HEK293 (cell line): ENCODE data around the gene PLEKHA6.

ENCODE experiments used
- CTCF ChIA-PET: fragments of 350-600 bp; formaldehyde crosslinking; extraction: SDS; loops from one replicate; lab custom pipeline; 2021; ENCODE audit warnings: antibody characterized with exemption; lab: Yijun Ruan, JAX
- POLR2A ChIA-PET: fragments of 300-600 bp; formaldehyde crosslinking; extraction: SDS; loops from one replicate; lab custom pipeline; 2020; ENCODE audit warnings: antibody characterized with exemption, inconsistent platforms; lab: Yijun Ruan, JAX
- H3K27ac ChIP-seq: fragments of 200-500 bp; sonication (Bioruptor generic); 2 replicates; pipeline ENCODE4 v1.5.1; 2014; ENCODE audit warnings: low read depth, low read length, control low read depth, inconsistent platforms; ENCODE audit errors: extremely low read depth
- H3K36me3 ChIP-seq, 2 experiments: fragments of 200-500 bp in 1 of 2; sonication (Bioruptor generic) in 1 of 2; 1 replicate in 1 of 2; 2 replicates in 1 of 2; pipeline ENCODE4 v1.5.1; 2014 to 2017; ENCODE audit warnings: inconsistent platforms in 2 of 2, low read length in 2 of 2; ENCODE audit not compliant: control insufficient read depth in 2 of 2, insufficient read depth in 1 of 2
- H3K4me1 ChIP-seq: fragments of 200-500 bp; sonication (Bioruptor generic); 2 replicates; pipeline ENCODE4 v1.5.1; 2014; ENCODE audit warnings: mild to moderate bottlenecking, low read length, inconsistent platforms; ENCODE audit not compliant: control insufficient read depth, insufficient read depth
- H3K4me3 ChIP-seq: 2 replicates; pipeline ENCODE4 v1.5.1; 2011; ENCODE audit warnings: low read depth, mild to moderate bottlenecking, control low read depth, low read length, moderate library complexity
- H3K9me3 ChIP-seq: fragments of 200-500 bp; sonication (Bioruptor generic); 2 replicates; pipeline ENCODE4 v1.5.1; 2014; ENCODE audit warnings: low read depth, low read length, inconsistent platforms; ENCODE audit not compliant: control insufficient read depth, insufficient read depth
- KLF16 ChIP-seq: fragments of 450-650 bp; formaldehyde crosslinking; IDR thresholded peaks from 2 replicates; pipeline ENCODE4 v1.5.1; 2017; ENCODE audit warnings: missing biosample characterization, missing genetic modification characterization
- PRDM1 ChIP-seq: fragments of 450-650 bp; formaldehyde crosslinking; IDR thresholded peaks from 2 replicates; pipeline ENCODE4; 2016; ENCODE audit warnings: missing biosample characterization, missing genetic modification characterization
- SALL2 ChIP-seq: fragments of 450-650 bp; formaldehyde crosslinking; IDR thresholded peaks from 2 replicates; pipeline ENCODE4 v1.5.0; 2017; ENCODE audit warnings: missing biosample characterization, mild to moderate bottlenecking, missing genetic modification characterization, borderline replicate concordance
- ZFP41 ChIP-seq: fragments of 450-650 bp; formaldehyde crosslinking; IDR thresholded peaks from 2 replicates; pipeline ENCODE4 v1.5.1; 2016; ENCODE audit warnings: missing biosample characterization, missing genetic modification characterization, borderline replicate concordance
- ZNF175 ChIP-seq: fragments of 450-650 bp; formaldehyde crosslinking; IDR thresholded peaks from 2 replicates; pipeline ENCODE4 v1.5.1; 2016; ENCODE audit warnings: missing biosample characterization, missing genetic modification characterization
- ZNF341 ChIP-seq: fragments of 450-650 bp; formaldehyde crosslinking; IDR thresholded peaks from 2 replicates; pipeline ENCODE4; 2016; ENCODE audit warnings: low read depth, missing biosample characterization, missing genetic modification characterization
- ZNF510 ChIP-seq: fragments of 450-650 bp; formaldehyde crosslinking; IDR thresholded peaks from 2 replicates; pipeline ENCODE4 v1.5.1; 2018; ENCODE audit warnings: mild to moderate bottlenecking, missing genetic modification characterization, missing biosample characterization; ENCODE audit not compliant: insufficient replicate concordance
- ZNF544 ChIP-seq: fragments of 450-650 bp; formaldehyde crosslinking; IDR thresholded peaks from 2 replicates; pipeline ENCODE4 v1.5.0; 2017; ENCODE audit warnings: missing biosample characterization, missing genetic modification characterization
- ZNF792 ChIP-seq: fragments of 450-650 bp; formaldehyde crosslinking; IDR thresholded peaks from 2 replicates; pipeline ENCODE4 v1.5.1; 2016; ENCODE audit warnings: missing biosample characterization, missing genetic modification characterization
- ZSCAN16 ChIP-seq: fragments of 450-650 bp; formaldehyde crosslinking; IDR thresholded peaks from 2 replicates; pipeline ENCODE4 v1.5.1; 2016; ENCODE audit warnings: missing biosample characterization, missing genetic modification characterization
- TF ChIP-seq, protein P1 (sequence below): fragments of 450-650 bp; formaldehyde crosslinking; IDR thresholded peaks from 2 replicates; pipeline ENCODE4 v1.5.1; 2016; ENCODE audit warnings: missing biosample characterization, missing genetic modification characterization
- TF ChIP-seq, protein P2 (sequence below): fragments of 450-650 bp; formaldehyde crosslinking; IDR thresholded peaks from 2 replicates; pipeline ENCODE4 v1.5.1; 2016; ENCODE audit warnings: missing biosample characterization, missing genetic modification characterization
- TF ChIP-seq, protein P3 (sequence below): fragments of 450-650 bp; formaldehyde crosslinking; IDR thresholded peaks from 2 replicates; pipeline ENCODE4 v1.5.1; 2016; ENCODE audit warnings: missing biosample characterization, missing genetic modification characterization

The PLEKHA6 gene

DNA sequence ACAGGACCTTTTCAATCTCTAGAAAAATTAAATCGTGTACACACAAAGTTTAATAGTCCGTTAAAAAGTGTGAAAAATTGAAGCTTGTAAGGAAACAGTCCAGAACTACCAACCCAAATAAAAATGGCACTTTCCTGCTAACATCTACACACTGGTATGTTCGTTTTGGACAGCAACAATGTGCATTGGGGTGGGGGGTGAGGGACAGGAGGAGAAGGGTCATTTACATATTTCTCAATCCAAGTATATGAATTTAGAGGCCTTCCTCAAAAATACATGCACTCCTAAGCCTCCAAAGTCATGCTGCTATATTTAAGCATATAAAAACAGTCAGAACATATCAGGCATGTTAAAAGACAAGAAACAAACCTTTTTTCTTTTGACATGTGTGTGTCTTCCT, 49.4 kb upstream of the PLEKHA6 start:
- no peaks in the 10 kb centered on the region; the same call in 1 of the 2 replicates for H3K4me1 ChIP-seq
- ChIA-PET CTCF (interaction anchor here (0.9 to 5.5 kb wide), 4 partner anchors 11 to 202 kb away, joined by 3 to 64 read pairs (median 8); partner anchors contain the start of gene PIK3C2B), POLR2A (interaction anchor here (1.3 to 1.4 kb wide), 2 partner anchors 8 to 85 kb away, joined by 3 to 5 read pairs; no protein-coding TSS in a partner anchor)
- no peaks in the 10 kb centered on the region for H3K9me3 ChIP-seq
- no peak for TF ChIP-seq ZNF510 (tag by site-specific recombination)
- TF ChIP-seq, protein P1, sequence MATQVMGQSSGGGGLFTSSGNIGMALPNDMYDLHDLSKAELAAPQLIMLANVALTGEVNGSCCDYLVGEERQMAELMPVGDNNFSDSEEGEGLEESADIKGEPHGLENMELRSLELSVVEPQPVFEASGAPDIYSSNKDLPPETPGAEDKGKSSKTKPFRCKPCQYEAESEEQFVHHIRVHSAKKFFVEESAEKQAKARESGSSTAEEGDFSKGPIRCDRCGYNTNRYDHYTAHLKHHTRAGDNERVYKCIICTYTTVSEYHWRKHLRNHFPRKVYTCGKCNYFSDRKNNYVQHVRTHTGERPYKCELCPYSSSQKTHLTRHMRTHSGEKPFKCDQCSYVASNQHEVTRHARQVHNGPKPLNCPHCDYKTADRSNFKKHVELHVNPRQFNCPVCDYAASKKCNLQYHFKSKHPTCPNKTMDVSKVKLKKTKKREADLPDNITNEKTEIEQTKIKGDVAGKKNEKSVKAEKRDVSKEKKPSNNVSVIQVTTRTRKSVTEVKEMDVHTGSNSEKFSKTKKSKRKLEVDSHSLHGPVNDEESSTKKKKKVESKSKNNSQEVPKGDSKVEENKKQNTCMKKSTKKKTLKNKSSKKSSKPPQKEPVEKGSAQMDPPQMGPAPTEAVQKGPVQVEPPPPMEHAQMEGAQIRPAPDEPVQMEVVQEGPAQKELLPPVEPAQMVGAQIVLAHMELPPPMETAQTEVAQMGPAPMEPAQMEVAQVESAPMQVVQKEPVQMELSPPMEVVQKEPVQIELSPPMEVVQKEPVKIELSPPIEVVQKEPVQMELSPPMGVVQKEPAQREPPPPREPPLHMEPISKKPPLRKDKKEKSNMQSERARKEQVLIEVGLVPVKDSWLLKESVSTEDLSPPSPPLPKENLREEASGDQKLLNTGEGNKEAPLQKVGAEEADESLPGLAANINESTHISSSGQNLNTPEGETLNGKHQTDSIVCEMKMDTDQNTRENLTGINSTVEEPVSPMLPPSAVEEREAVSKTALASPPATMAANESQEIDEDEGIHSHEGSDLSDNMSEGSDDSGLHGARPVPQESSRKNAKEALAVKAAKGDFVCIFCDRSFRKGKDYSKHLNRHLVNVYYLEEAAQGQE (tag by site-specific recombination): peak; percentile 95
- TF ChIP-seq, protein P2, sequence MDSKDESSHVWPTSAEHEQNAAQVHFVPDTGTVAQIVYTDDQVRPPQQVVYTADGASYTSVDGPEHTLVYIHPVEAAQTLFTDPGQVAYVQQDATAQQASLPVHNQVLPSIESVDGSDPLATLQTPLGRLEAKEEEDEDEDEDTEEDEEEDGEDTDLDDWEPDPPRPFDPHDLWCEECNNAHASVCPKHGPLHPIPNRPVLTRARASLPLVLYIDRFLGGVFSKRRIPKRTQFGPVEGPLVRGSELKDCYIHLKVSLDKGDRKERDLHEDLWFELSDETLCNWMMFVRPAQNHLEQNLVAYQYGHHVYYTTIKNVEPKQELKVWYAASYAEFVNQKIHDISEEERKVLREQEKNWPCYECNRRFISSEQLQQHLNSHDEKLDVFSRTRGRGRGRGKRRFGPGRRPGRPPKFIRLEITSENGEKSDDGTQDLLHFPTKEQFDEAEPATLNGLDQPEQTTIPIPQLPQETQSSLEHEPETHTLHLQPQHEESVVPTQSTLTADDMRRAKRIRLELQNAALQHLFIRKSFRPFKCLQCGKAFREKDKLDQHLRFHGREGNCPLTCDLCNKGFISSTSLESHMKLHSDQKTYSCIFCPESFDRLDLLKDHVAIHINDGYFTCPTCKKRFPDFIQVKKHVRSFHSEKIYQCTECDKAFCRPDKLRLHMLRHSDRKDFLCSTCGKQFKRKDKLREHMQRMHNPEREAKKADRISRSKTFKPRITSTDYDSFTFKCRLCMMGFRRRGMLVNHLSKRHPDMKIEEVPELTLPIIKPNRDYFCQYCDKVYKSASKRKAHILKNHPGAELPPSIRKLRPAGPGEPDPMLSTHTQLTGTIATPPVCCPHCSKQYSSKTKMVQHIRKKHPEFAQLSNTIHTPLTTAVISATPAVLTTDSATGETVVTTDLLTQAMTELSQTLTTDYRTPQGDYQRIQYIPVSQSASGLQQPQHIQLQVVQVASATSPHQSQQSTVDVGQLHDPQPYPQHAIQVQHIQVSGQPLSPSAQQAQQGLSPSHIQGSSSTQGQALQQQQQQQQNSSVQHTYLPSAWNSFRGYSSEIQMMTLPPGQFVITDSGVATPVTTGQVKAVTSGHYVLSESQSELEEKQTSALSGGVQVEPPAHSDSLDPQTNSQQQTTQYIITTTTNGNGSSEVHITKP (tag by site-specific recombination): peak; percentile 93
- no peak for TF ChIP-seq ZSCAN16 (tag by site-specific recombination)
- TF ChIP-seq ZNF792 (tag by site-specific recombination): no peak
- no peak for TF ChIP-seq KLF16
- no peak for TF ChIP-seq ZNF175 (tag by site-specific recombination)
- TF ChIP-seq ZNF341: no peak
- TF ChIP-seq ZFP41 (tag by site-specific recombination): no peak
- TF ChIP-seq SALL2 (tag by site-specific recombination): no peak
- no peak overlapping the region for H3K27ac ChIP-seq
- H3K4me3 ChIP-seq: peak overlapping the region; percentile 62
- peaks cover 15 to 53% of the 10 kb centered on the region in 2 experiments for H3K36me3 ChIP-seq

DNA sequence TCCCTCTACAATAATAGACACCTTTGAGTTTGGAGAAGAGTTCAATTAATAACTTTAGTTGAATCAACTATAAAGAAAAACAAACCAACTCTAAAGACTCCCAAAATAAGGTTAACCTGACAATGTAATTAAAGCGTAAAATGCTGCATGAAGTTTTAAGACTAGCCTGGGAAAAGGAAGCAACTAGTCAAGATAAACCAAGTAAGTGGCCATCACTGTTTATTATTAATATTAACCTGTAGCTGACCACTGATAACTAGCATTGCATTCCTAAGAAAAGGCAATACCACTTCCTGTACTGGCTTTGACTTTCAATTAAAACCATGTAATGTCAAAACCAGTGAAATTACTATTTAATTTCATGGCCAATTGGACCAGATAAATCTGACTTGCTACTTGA, 48.9 kb upstream of the PLEKHA6 start:
- no peak overlapping the region for H3K27ac ChIP-seq
- no peaks in the 10 kb centered on the region; the same call in 1 of the 2 replicates for H3K4me1 ChIP-seq
- H3K9me3 ChIP-seq: no peaks in the 10 kb centered on the region
- peak overlapping the region; percentile 62 for H3K4me3 ChIP-seq
- CTCF ChIA-PET: interaction anchor here (0.9 to 5.5 kb wide), 4 partner anchors 10 to 201 kb away, joined by 3 to 64 read pairs (median 8); partner anchors contain the start of gene PIK3C2B
- POLR2A ChIA-PET: interaction anchor here (1.3 to 2.2 kb wide), 3 partner anchors 8 to 37 kb away, joined by 4 to 12 read pairs (median 5); no protein-coding TSS in a partner anchor
- 0 out of 2 replicates have a peak, but pooled peaks have one; percentile 22 for TF ChIP-seq PRDM1 (tag by site-specific recombination)
- TF ChIP-seq ZNF544 (tag by site-specific recombination): no peak
- TF ChIP-seq, protein P3, sequence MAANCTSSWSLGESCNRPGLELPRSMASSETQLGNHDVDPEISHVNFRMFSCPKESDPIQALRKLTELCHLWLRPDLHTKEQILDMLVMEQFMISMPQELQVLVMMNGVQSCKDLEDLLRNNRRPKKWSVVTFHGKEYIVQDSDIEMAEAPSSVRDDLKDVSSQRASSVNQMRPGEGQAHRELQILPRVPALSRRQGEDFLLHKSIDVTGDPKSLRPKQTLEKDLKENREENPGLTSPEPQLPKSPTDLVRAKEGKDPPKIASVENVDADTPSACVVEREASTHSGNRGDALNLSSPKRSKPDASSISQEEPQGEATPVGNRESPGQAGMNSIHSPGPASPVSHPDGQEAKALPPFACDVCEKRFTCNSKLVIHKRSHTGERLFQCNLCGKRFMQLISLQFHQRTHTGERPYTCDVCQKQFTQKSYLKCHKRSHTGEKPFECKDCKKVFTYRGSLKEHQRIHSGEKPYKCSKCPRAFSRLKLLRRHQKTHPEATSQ: no peak
- peaks cover 16 to 59% of the 10 kb centered on the region in 2 experiments for H3K36me3 ChIP-seq
